NB4 (cell line): Measurements from ENCODE around the gene SMURF2.

Experiments
- MYC ChIP-seq: IDR thresholded peaks from 2 replicates; pipeline ENCODE4 v1.6.1; 2011; ENCODE audit warnings: low read depth, low read length
- POLR2A ChIP-seq: IDR thresholded peaks from 2 replicates; pipeline ENCODE4 v1.6.1; 2011; ENCODE audit warnings: mild to moderate bottlenecking; ENCODE audit not compliant: insufficient read length; ENCODE audit errors: extremely low read depth
- TF ChIP-seq, protein P1 (sequence below): IDR thresholded peaks from one replicate; pipeline ENCODE4 v1.5.1; 2012; ENCODE audit warnings: low read depth, low read length
- TF ChIP-seq, protein P2 (sequence below): IDR thresholded peaks from 2 replicates; pipeline ENCODE4 v1.6.1; 2011; ENCODE audit warnings: low read depth, low read length

- TF ChIP-seq, protein P1, sequence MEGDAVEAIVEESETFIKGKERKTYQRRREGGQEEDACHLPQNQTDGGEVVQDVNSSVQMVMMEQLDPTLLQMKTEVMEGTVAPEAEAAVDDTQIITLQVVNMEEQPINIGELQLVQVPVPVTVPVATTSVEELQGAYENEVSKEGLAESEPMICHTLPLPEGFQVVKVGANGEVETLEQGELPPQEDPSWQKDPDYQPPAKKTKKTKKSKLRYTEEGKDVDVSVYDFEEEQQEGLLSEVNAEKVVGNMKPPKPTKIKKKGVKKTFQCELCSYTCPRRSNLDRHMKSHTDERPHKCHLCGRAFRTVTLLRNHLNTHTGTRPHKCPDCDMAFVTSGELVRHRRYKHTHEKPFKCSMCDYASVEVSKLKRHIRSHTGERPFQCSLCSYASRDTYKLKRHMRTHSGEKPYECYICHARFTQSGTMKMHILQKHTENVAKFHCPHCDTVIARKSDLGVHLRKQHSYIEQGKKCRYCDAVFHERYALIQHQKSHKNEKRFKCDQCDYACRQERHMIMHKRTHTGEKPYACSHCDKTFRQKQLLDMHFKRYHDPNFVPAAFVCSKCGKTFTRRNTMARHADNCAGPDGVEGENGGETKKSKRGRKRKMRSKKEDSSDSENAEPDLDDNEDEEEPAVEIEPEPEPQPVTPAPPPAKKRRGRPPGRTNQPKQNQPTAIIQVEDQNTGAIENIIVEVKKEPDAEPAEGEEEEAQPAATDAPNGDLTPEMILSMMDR = no peak
- TF ChIP-seq, protein P2, sequence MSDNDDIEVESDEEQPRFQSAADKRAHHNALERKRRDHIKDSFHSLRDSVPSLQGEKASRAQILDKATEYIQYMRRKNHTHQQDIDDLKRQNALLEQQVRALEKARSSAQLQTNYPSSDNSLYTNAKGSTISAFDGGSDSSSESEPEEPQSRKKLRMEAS = no peak
- TF ChIP-seq POLR2A = no peak
- no peak for TF ChIP-seq MYC
Observed at GRCh38 chr17:64692187-64692586, 30.1 kb upstream of the SMURF2 start.
